GM12874 (cell line): ENCODE data around the gene EFCAB5.

ENCODE experiments used
- CTCF ChIP-seq: IDR thresholded peaks from 2 replicates; pipeline ENCODE4 v1.5.1; 2011; ENCODE audit warnings: low read depth, mild to moderate bottlenecking, control low read depth, low read length, moderate library complexity; ENCODE audit not compliant: insufficient read depth

EFCAB5 gene

GRCh38 chr17:30101686-30102390, 160.4 kb downstream of the EFCAB5 start:
- TF ChIP-seq CTCF: no peak

GRCh38 chr17:30103921-30104320, 162.5 kb downstream of the EFCAB5 start:
- TF ChIP-seq CTCF: no peak

- peak; percentile 83 for TF ChIP-seq CTCF
Observed at GRCh38 chr17:30104575-30105339, 163.3 kb downstream of the EFCAB5 start.

GRCh38 chr17:30112794-30113193, 171.4 kb downstream of the EFCAB5 start:
- no peak for TF ChIP-seq CTCF

- no peak for TF ChIP-seq CTCF
Observed at GRCh38 chr17:30113213-30113612, 171.8 kb downstream of the EFCAB5 start.

- no peak for TF ChIP-seq CTCF
Observed at GRCh38 chr17:30116345-30116660, 174.9 kb downstream of the EFCAB5 start.

- TF ChIP-seq CTCF: no peak
Observed at GRCh38 chr17:30116661-30117551, 175.5 kb downstream of the EFCAB5 start, which contains the start of gene NSRP1. NSRP1 (plus strand) TSS chr17:30116816; CDS start chr17:30116844, 28 bp downstream.
